Inflammatory macrophage treated with lipopolysaccharide for 4 hours (primary cell): ENCODE measurements around the gene C1QTNF1.

Experiments used
- DNase-seq: peaks from one replicate; pipeline ENCODE4 v3.0.0-alpha.2; 2020

C1QTNF1 gene

GRCh38 chr17:79097226-79098055, 73.5 kb downstream of the C1QTNF1 start:
- no peak for DNase-seq

- DNase-seq = no peak
Observed at GRCh38 chr17:79098282-79098867, 74.4 kb downstream of the C1QTNF1 start.
